IPS-18c (cell line): Measurements from ENCODE around the gene BTNL2.
"Not testable (repeated sequence)": the region's sequence is repeated elsewhere in the genome, so short reads cannot be mapped to it uniquely, and the experiment has no call there.

Experiments
- H3K4me3 ChIP-seq: 2 replicates; pipeline ENCODE4 v1.7.0; 2013; ENCODE audit warnings: low read depth, mild to moderate bottlenecking, low read length, moderate library complexity; ENCODE audit not compliant: insufficient read depth
- H3K9me3 ChIP-seq: one replicate; pipeline ENCODE4 v1.6.1; 2013; ENCODE audit warnings: mild to moderate bottlenecking, low read length, moderate library complexity; ENCODE audit not compliant: control insufficient read depth, insufficient read depth

The BTNL2 gene

GRCh38 chr6:32387589-32388340 is 19.2 kb downstream of the BTNL2 start:
- Histone ChIP-seq H3K9me3 (no peaks in the 10 kb centered on the region), H3K4me3 (no peak overlapping the region)

GRCh38 chr6:32386040-32386439 is 20.9 kb downstream of the BTNL2 start:
- Histone ChIP-seq H3K9me3 (no peaks in the 10 kb centered on the region), H3K4me3 (no peak overlapping the region)

GRCh38 chr6:32382757-32383420 is 24.1 kb downstream of the BTNL2 start:
- Histone ChIP-seq H3K9me3 (no peaks in the 10 kb centered on the region), H3K4me3 (no peak overlapping the region)

- no peak overlapping the region for H3K4me3 ChIP-seq
- H3K9me3 ChIP-seq = no peaks in the 10 kb centered on the region
Measured at GRCh38 chr6:32379545-32379944, 27.4 kb downstream of the BTNL2 start.

GRCh38 chr6:32375739-32376529 is 31.0 kb downstream of the BTNL2 start:
- Histone ChIP-seq H3K9me3 (no peaks in the 10 kb centered on the region), H3K4me3 (no peak overlapping the region)

- Histone ChIP-seq H3K9me3 (no peaks in the 10 kb centered on the region), H3K4me3 (no peak within 1 kb of the TSS)
Measured at GRCh38 chr6:32371803-32372202, 35.2 kb downstream of the BTNL2 start, which contains the start of gene TSBP1. Gene TSBP1, minus strand, starts transcription at chr6:32371903. Its CDS starts 197 bp downstream, at chr6:32371706.

GRCh38 chr6:32371229-32371628 is 35.8 kb downstream of the BTNL2 start:
- H3K4me3 ChIP-seq = no peak overlapping the region

GRCh38 chr6:32370505-32370904 is 36.5 kb downstream of the BTNL2 start:
- no peak overlapping the region for H3K4me3 ChIP-seq
- H3K9me3 ChIP-seq = no peaks in the 10 kb centered on the region

More at GRCh38 chr6:32371229-32371628, 35.8 kb downstream of the BTNL2 start:
- no peaks in the 10 kb centered on the region for H3K9me3 ChIP-seq

GRCh38 chr6:32369660-32370059 is 37.3 kb downstream of the BTNL2 start:
- Histone ChIP-seq H3K9me3 (no peaks in the 10 kb centered on the region), H3K4me3 (no peak overlapping the region)

- H3K4me3 ChIP-seq = no peak overlapping the region
- H3K9me3 ChIP-seq = no peaks in the 10 kb centered on the region
Measured at GRCh38 chr6:32367644-32368043, 39.3 kb downstream of the BTNL2 start.

- H3K9me3 ChIP-seq, H3K4me3 ChIP-seq: not testable (repeated sequence)
Measured at GRCh38 chr6:32359225-32359624, 47.8 kb downstream of the BTNL2 start.

- H3K4me3 ChIP-seq, H3K9me3 ChIP-seq: not testable (repeated sequence)
Measured at GRCh38 chr6:32358548-32358947, 48.4 kb downstream of the BTNL2 start.

- Histone ChIP-seq H3K9me3 (no peaks in the 10 kb centered on the region), H3K4me3 (no peak overlapping the region)
Measured at GRCh38 chr6:32355018-32355417, 52.0 kb downstream of the BTNL2 start.

GRCh38 chr6:32353348-32353747 is 53.6 kb downstream of the BTNL2 start:
- Histone ChIP-seq H3K4me3 (no peak overlapping the region), H3K9me3 (no peaks in the 10 kb centered on the region)
